IMR-90 (cell line): ENCODE measurements around the gene LRIT1. TPM values are rescaled to one million over a fixed set of nuclear protein-coding genes. Genes with fewer than 3 reads are reported as not detected.
A peak's percentile ranks its signal among the peaks of the same experiment; 100 is the strongest.

ENCODE experiments used
- ATAC-seq: fragments of 200-7000 bp; cut with Tn5 transposase; 2 replicates; pipeline ENCODE4 v1.9.1; 2020; ENCODE audit warnings: low read depth, mild to moderate bottlenecking, moderate library complexity
- BruUV-seq: library from RNA; stranded (reverse); fragments of 400-500 nt; replicated peaks from 2 replicates; lab custom pipeline; 2021; lab: Mats Ljungman, UMichigan
- CTCF ChIA-PET: fragments of 300-600 bp; formaldehyde crosslinking; extraction: SDS; loops from one replicate; lab custom pipeline; 2021; ENCODE audit warnings: antibody characterized with exemption; lab: Yijun Ruan, JAX
- POLR2A ChIA-PET: fragments of 300-600 bp; sonication (Branson Sonifier 250); formaldehyde crosslinking; loops from one replicate; lab custom pipeline; 2022; ENCODE audit warnings: antibody characterized with exemption; ENCODE audit not compliant: unreplicated experiment; lab: Charles Lee
- DNase-seq: peaks from one replicate; pipeline ENCODE4 v3.0.0; 2013
- H2AFZ ChIP-seq: replicated peaks from 2 replicates; pipeline ENCODE3; 2013; ENCODE audit warnings: low read length, mild to moderate bottlenecking; ENCODE audit not compliant: poor library complexity
- H2AK5ac ChIP-seq: 2 replicates; pipeline ENCODE4 v1.6.1; 2013; ENCODE audit warnings: low read depth, low read length, inconsistent platforms
- H2AK9ac ChIP-seq: replicated peaks from 2 replicates; pipeline ENCODE3; 2013; ENCODE audit warnings: mild to moderate bottlenecking, low read depth, low read length, moderate library complexity; ENCODE audit not compliant: poor library complexity
- H2BK120ac ChIP-seq: 2 replicates; pipeline ENCODE4 v1.6.1; 2013; ENCODE audit warnings: low read depth, low read length, inconsistent platforms
- H2BK15ac ChIP-seq: 3 replicates; pipeline ENCODE4 v1.6.1; 2013; ENCODE audit warnings: low read depth, low read length, inconsistent platforms
- H2BK20ac ChIP-seq: 2 replicates; pipeline ENCODE4 v1.6.1; 2013; ENCODE audit warnings: low read depth, mild to moderate bottlenecking, inconsistent platforms, low read length, moderate library complexity
- H2BK5ac ChIP-seq: 2 replicates; pipeline ENCODE4 v1.6.1; 2013; ENCODE audit warnings: mild to moderate bottlenecking, low read depth, low read length, inconsistent platforms; ENCODE audit not compliant: poor library complexity, severe bottlenecking
- H3K14ac ChIP-seq: replicated peaks from 2 replicates; pipeline ENCODE4 v1.6.1; 2013; ENCODE audit warnings: low read depth, low read length, inconsistent platforms
- H3K18ac ChIP-seq: 2 replicates; pipeline ENCODE4 v1.6.1; 2013; ENCODE audit warnings: low read depth, low read length, control low read depth
- H3K23ac ChIP-seq: 2 replicates; pipeline ENCODE4 v1.6.1; 2013; ENCODE audit warnings: low read depth, low read length, inconsistent platforms
- H3K27ac ChIP-seq: 2 replicates; pipeline ENCODE4 v1.5.1; 2013; ENCODE audit warnings: mild to moderate bottlenecking, control low read depth, low read length; ENCODE audit not compliant: insufficient read depth
- H3K27me3 ChIP-seq: 2 replicates; pipeline ENCODE4 v1.6.1; 2013; ENCODE audit warnings: low read length; ENCODE audit not compliant: control insufficient read depth, insufficient read depth
- H3K36me3 ChIP-seq: 2 replicates; pipeline ENCODE4 v1.6.1; 2013; ENCODE audit warnings: low read length, mixed read lengths; ENCODE audit not compliant: control insufficient read depth, insufficient read depth
- H3K4ac ChIP-seq: 2 replicates; pipeline ENCODE4 v1.6.1; 2013; ENCODE audit warnings: low read depth, low read length, inconsistent platforms
- H3K4me1 ChIP-seq: 2 replicates; pipeline ENCODE4 v1.6.1; 2013; ENCODE audit warnings: low read length, mixed read lengths; ENCODE audit not compliant: control insufficient read depth, insufficient read depth
- H3K4me2 ChIP-seq: 2 replicates; pipeline ENCODE4 v1.6.1; 2013; ENCODE audit warnings: low read depth, mild to moderate bottlenecking, control low read depth, low read length, moderate library complexity
- H3K4me3 ChIP-seq: 2 replicates; pipeline ENCODE4 v1.5.1; 2013; ENCODE audit warnings: low read depth, mild to moderate bottlenecking, control low read depth, low read length, moderate library complexity; ENCODE audit not compliant: insufficient read depth
- H3K56ac ChIP-seq: 2 replicates; pipeline ENCODE4 v1.6.1; 2013; ENCODE audit warnings: low read length, inconsistent platforms; ENCODE audit not compliant: insufficient read depth; ENCODE audit errors: extremely low read depth
- H3K79me1 ChIP-seq, 2 experiments: 2 replicates each; pipeline ENCODE4 v1.6.1; 2013; ENCODE audit warnings: low read length in 2 of 2, inconsistent platforms in 1 of 2, low read depth in 1 of 2
- H3K9ac ChIP-seq: 2 replicates; pipeline ENCODE4 v1.6.1; 2013; ENCODE audit warnings: low read depth, low read length, control low read depth
- H3K9me1 ChIP-seq: 2 replicates; pipeline ENCODE4 v1.6.1; 2013; ENCODE audit warnings: low read length, inconsistent platforms; ENCODE audit not compliant: insufficient read depth
- H3K9me3 ChIP-seq: 2 replicates; pipeline ENCODE4 v1.6.1; 2013; ENCODE audit warnings: low read length; ENCODE audit not compliant: control insufficient read depth, insufficient read depth
- H4K20me1 ChIP-seq: 2 replicates; pipeline ENCODE4 v1.6.1; 2013; ENCODE audit warnings: low read length, inconsistent platforms; ENCODE audit not compliant: insufficient read depth
- H4K5ac ChIP-seq: 2 replicates; pipeline ENCODE4 v1.6.1; 2013; ENCODE audit warnings: mild to moderate bottlenecking, low read depth, low read length, control low read depth
- H4K8ac ChIP-seq, 2 experiments: 2 replicates each; pipeline ENCODE4 v1.6.1; 2013; ENCODE audit warnings: low read depth in 2 of 2, low read length in 2 of 2, control low read depth in 1 of 2, inconsistent platforms in 1 of 2
- H4K91ac ChIP-seq: 2 replicates; pipeline ENCODE4 v1.6.1; 2013; ENCODE audit warnings: low read depth, low read length, inconsistent platforms; ENCODE audit not compliant: insufficient read depth
- CEBPB ChIP-seq: IDR thresholded peaks from 2 replicates; pipeline ENCODE4 v1.6.1; 2012; ENCODE audit warnings: low read depth, low read length, improper control_type of control experiment
- FOS ChIP-seq: fragments of 150-350 bp; IDR thresholded peaks from 2 replicates; pipeline ENCODE4 v1.6.1; 2016; ENCODE audit warnings: low read depth, low read length
- MAFK ChIP-seq: IDR thresholded peaks from 2 replicates; pipeline ENCODE4 v1.6.1; 2012; ENCODE audit warnings: low read depth, low read length, improper control_type of control experiment
- RAD21 ChIP-seq: IDR thresholded peaks from 2 replicates; pipeline ENCODE4 v1.6.1; 2012; ENCODE audit warnings: low read length, improper control_type of control experiment
- SMC3 ChIP-seq: fragments of 150-350 bp; IDR thresholded peaks from 2 replicates; pipeline ENCODE4 v1.6.1; 2016; ENCODE audit warnings: low read depth, mild to moderate bottlenecking, antibody characterized with exemption, low read length, moderate library complexity
- USF2 ChIP-seq: fragments of 150-350 bp; IDR thresholded peaks from 2 replicates; pipeline ENCODE4 v1.6.1; 2017; ENCODE audit warnings: mild to moderate bottlenecking, antibody characterized with exemption, low read length, low read depth
- WGBS, 2 experiments: methylation state at CpG; one replicate each; pipeline versions ENCODE4 v1.1.5 to v1.1.7; 2013; ENCODE audit warnings: missing lambda C conversion rate in 2 of 2; ENCODE audit not compliant: insufficient read length in 1 of 2; ENCODE audit errors: extremely low coverage in 2 of 2; 5-methylcytosine and 5-hydroxymethylcytosine counted together
- dilution Hi-C: fragments of 300-500 bp; cut with HindIII; formaldehyde crosslinking; loops from one replicate; pipeline ENCODE4 v1.14.3; 2018; ENCODE audit warnings: low sequenced_read_pairs; ENCODE audit not compliant: unreplicated experiment
- in situ Hi-C: fragments of 300-500 bp; cut with MboI; formaldehyde crosslinking; loops from 3 replicates; pipeline ENCODE4 v1.14.3; 2019; ENCODE audit warnings: low sequenced_read_pairs, inconsistent platforms, mixed read lengths
- intact Hi-C: fragments of 100-400 bp; cut with micrococcal nuclease; formaldehyde crosslinking; loops from 2 replicates; pipeline ENCODE4 v1.10.0; 2022
- polyA plus RNA-seq, 3 experiments: library from polyadenylated mRNA; depleted of rRNA; stranded (reverse); fragments of >200 nt; gene quantifications; 2 replicates each; pipeline ENCODE4 v1.2.3, GENCODE V29; 2012; ENCODE audit warnings: low replicate concordance in 1 of 3
- total RNA-seq: library from RNA; depleted of rRNA; stranded (reverse); fragments of >200 nt; gene quantifications from 2 replicates; pipeline ENCODE4 v1.2.3, GENCODE V29; 2012

The LRIT1 gene
- total and polyA plus RNA-seq, 2 of the 4 experiments (the other 2 are of a cell fraction), result not detected

DNA sequence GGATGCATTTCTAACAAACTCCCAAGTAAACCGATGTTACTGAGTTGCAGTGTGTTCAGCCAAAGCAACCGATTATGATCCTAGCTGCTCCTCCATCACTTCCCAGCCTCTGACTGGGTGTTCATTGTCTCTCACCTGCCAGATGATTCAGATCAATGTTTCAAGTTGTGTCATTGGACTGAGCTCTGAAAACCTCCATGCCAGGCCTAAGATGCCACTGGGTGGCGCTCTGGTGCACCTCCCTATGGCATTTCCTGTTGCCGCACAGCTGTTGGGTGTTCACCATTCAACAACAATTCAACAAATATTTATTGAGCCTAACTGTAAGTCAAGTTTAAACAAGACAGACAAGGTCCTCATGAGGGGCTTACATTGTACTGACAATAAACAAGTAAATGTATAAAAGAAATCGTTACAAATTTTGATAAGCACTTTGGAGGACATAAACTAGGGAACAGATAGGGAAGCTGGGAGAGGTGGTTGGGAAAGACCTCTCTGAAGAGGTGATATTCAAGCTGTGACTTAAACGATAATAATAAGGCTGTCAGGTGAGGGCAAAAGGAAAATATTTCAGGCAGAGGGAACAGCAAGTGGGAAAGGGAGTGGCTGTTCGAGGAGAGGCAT, 26.3 kb upstream of the LRIT1 start (continued):
- TF ChIP-seq FOS (no peak), MAFK (no peak)

DNA sequence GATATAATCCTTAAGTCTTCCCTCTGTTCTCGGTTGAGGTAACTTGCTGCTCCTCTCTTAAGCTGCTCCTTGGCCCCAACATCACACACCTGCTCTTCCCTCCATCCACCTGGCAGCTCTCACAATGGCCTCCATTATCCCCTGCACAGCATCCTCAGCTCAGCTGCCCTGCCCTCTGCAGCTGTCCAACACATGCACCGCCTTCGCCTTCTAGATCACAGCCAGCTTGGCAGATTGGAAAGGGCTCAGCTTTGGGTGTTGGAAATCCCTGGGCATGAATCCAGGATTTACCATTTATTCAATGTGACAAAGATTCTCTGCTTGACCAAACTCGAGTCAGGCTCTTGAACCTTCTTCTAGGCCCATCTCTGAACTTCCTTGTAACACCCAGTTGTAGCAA, 24.1 kb upstream of the LRIT1 start:
- Histone ChIP-seq H3K36me3 (no peaks in the 10 kb centered on the region), H3K27me3 (peaks cover 3% of the 10 kb centered on the region; the same call in 1 of the 2 replicates), H2AK9ac (no peak overlapping the region), H2BK15ac (0 out of 3 replicates have a peak overlapping the region, but pooled peaks have one; percentile 27), H3K56ac (no peak overlapping the region), H3K9me1 (no peaks in the 10 kb centered on the region; the same call in 1 of the 2 replicates), H4K91ac (no peak overlapping the region), H3K4ac (no peak overlapping the region; the same call in 1 of the 2 replicates), H3K23ac (no peak overlapping the region), H4K20me1 (no peaks in the 10 kb centered on the region), H2BK120ac (peak overlapping the region; percentile 38), H3K9ac (no peak overlapping the region), H2AK5ac (no peak overlapping the region), H3K9me3 (no peaks in the 10 kb centered on the region), H3K4me3 (no peak overlapping the region), H4K8ac (no peak overlapping the region), H2AFZ (peak overlapping the region; percentile 28), H3K79me1 (no peaks in the 10 kb centered on the region), H3K27ac (no peak overlapping the region), H2BK20ac (peak overlapping the region; percentile 29), H3K4me2 (no peak overlapping the region), H2BK5ac (no peak overlapping the region), H3K14ac (no peak overlapping the region), H4K5ac (no peak overlapping the region), H3K4me1 (peaks cover under 1% of the 10 kb centered on the region; the same call in 1 of the 2 replicates), H3K18ac (no peak overlapping the region)
- 67% methylated on average over 1 of the region's 4 CpGs; no CpG with 5 or more reads in 1 of the 2 experiments for WGBS, 2 experiments
- intact Hi-C loops (loop anchor here (2.0 to 5.0 kb wide), 3 partner anchors 62 to 109 kb away; partner anchors contain the start of gene CCSER2), dilution Hi-C loops (no loop called here), in situ Hi-C loops (loop anchor here (5.0 to 10.0 kb wide), 2 partner anchors 99 to 267 kb away; no protein-coding TSS in a partner anchor)
- TF ChIP-seq USF2, result no peak
- no peak for TF ChIP-seq RAD21
- TF ChIP-seq SMC3, result no peak
- TF ChIP-seq CEBPB, result no peak
- TF ChIP-seq FOS, result no peak
- ATAC-seq, result no peak
- no TSS peak for BruUV-seq
- CTCF ChIA-PET, result interaction anchor here (0.8 to 5.4 kb wide), 2 partner anchors 64 to 272 kb away, joined by 3 to 54 read pairs; no protein-coding TSS in a partner anchor
- POLR2A ChIA-PET, result no interaction called here
- DNase-seq, result no peak
